HG02571 (cell line): ENCODE results near the gene LFNG.
A peak's percentile ranks its signal among the peaks of the same experiment; 100 is the strongest.

Source experiments
- ATAC-seq: cut with Tn5 transposase; IDR thresholded peaks from one replicate; pipeline ENCODE4 v1.9.1; 2021; ENCODE audit warnings: mild to moderate bottlenecking, moderate library complexity; ENCODE audit not compliant: unreplicated experiment

LFNG gene

GRCh38 chr7:2519119-2519930 lies at the start of gene LFNG:
Gene LFNG (plus strand): TSS chr7:2519774. CDS start chr7:2519862, 88 bp downstream.
- peak; percentile 80 for ATAC-seq

GRCh38 chr7:2470204-2471021 lies 49.2 kb upstream of the LFNG start:
- ATAC-seq: no peak

GRCh38 chr7:2471022-2471329 lies 48.6 kb upstream of the LFNG start:
- ATAC-seq: no peak

GRCh38 chr7:2471396-2471795 lies 48.2 kb upstream of the LFNG start:
- ATAC-seq: no peak

GRCh38 chr7:2472739-2473138 lies 46.8 kb upstream of the LFNG start:
- ATAC-seq: no peak

GRCh38 chr7:2473496-2474180 lies 45.9 kb upstream of the LFNG start:
- no peak for ATAC-seq

- ATAC-seq: no peak
Observed at GRCh38 chr7:2474224-2474623, 45.4 kb upstream of the LFNG start.

GRCh38 chr7:2474813-2475677 lies 44.5 kb upstream of the LFNG start:
- ATAC-seq: no peak

- no peak for ATAC-seq
Observed at GRCh38 chr7:2475678-2476015, 43.9 kb upstream of the LFNG start.

GRCh38 chr7:2476298-2476697 lies 43.3 kb upstream of the LFNG start, which contains the start of gene GRIFIN:
Gene GRIFIN (minus strand): TSS chr7:2476398. CDS start chr7:2476383, 15 bp downstream.
- ATAC-seq: no peak

- no peak for ATAC-seq
Observed at GRCh38 chr7:2476776-2477446, 42.7 kb upstream of the LFNG start.

GRCh38 chr7:2477447-2478398 lies 41.9 kb upstream of the LFNG start:
- no peak for ATAC-seq

- no peak for ATAC-seq
Observed at GRCh38 chr7:2478399-2478785, 41.2 kb upstream of the LFNG start.

GRCh38 chr7:2478800-2479199 lies 40.8 kb upstream of the LFNG start:
- no peak for ATAC-seq

GRCh38 chr7:2479276-2480069 lies 40.1 kb upstream of the LFNG start:
- no peak for ATAC-seq

- no peak for ATAC-seq
Observed at GRCh38 chr7:2480070-2480408, 39.5 kb upstream of the LFNG start.

GRCh38 chr7:2481195-2481594 lies 38.4 kb upstream of the LFNG start:
- no peak for ATAC-seq

GRCh38 chr7:2482725-2483451 lies 36.7 kb upstream of the LFNG start:
- no peak for ATAC-seq
